DND-41 (cell line): Measurements from ENCODE around the gene CALML3.

ENCODE experiments used
- ATAC-seq: fragments of 200-7000 bp; cut with Tn5 transposase; 3 replicates; pipeline ENCODE4 v1.9.1; 2021; ENCODE audit warnings: low read depth; ENCODE audit not compliant: insufficient read depth
- DNase-seq: peaks from one replicate; pipeline ENCODE4 v3.0.0-alpha.2; 2020
- H2AFZ ChIP-seq: 2 replicates; pipeline ENCODE4 v1.6.0; 2012; ENCODE audit warnings: low read depth, low read length
- H3K27ac ChIP-seq: 2 replicates; pipeline ENCODE4 v1.5.1; 2012; ENCODE audit warnings: low read length, inconsistent platforms
- H3K27me3 ChIP-seq: fragments of 200-600 bp; sonication (generic); 2 replicates; pipeline ENCODE4 v1.6.0; 2012; ENCODE audit warnings: low read length, mild to moderate bottlenecking, inconsistent platforms; ENCODE audit not compliant: insufficient read depth, poor library complexity
- H3K36me3 ChIP-seq: 2 replicates; pipeline ENCODE4 v1.5.1; 2012; ENCODE audit warnings: low read length, inconsistent platforms; ENCODE audit not compliant: insufficient read depth
- H3K4me1 ChIP-seq: 2 replicates; pipeline ENCODE4 v1.5.1; 2012; ENCODE audit warnings: mild to moderate bottlenecking, low read length; ENCODE audit not compliant: insufficient read depth
- H3K4me2 ChIP-seq: 2 replicates; pipeline ENCODE4 v1.6.0; 2012; ENCODE audit warnings: mild to moderate bottlenecking, moderate library complexity, low read length, inconsistent platforms; ENCODE audit not compliant: insufficient read depth
- H3K4me3 ChIP-seq, 2 experiments: fragments of 200-600 bp in 1 of 2; shearing (Covaris generic) in 1 of 2; 2 replicates each; pipeline ENCODE4 v1.5.1; 2012 to 2016; ENCODE audit warnings: inconsistent platforms in 2 of 2, low read length in 2 of 2, mild to moderate bottlenecking in 2 of 2, low read depth in 1 of 2, moderate library complexity in 1 of 2
- H3K79me2 ChIP-seq: 2 replicates; pipeline ENCODE4 v1.6.0; 2012; ENCODE audit warnings: low read length, inconsistent platforms; ENCODE audit not compliant: insufficient read depth
- H3K9ac ChIP-seq: 2 replicates; pipeline ENCODE4 v1.6.0; 2012; ENCODE audit warnings: low read depth, mild to moderate bottlenecking, inconsistent platforms, low read length, moderate library complexity
- H3K9me3 ChIP-seq: 2 replicates; pipeline ENCODE4 v1.5.1; 2012; ENCODE audit warnings: low read length, moderate library complexity, mild to moderate bottlenecking, inconsistent platforms; ENCODE audit not compliant: insufficient read depth, severe bottlenecking
- H4K20me1 ChIP-seq: 2 replicates; pipeline ENCODE4 v1.6.0; 2012; ENCODE audit warnings: low read length; ENCODE audit not compliant: insufficient read depth
- EZH2 ChIP-seq: IDR thresholded peaks from 3 replicates; pipeline ENCODE4 v1.6.1; 2012; ENCODE audit warnings: borderline replicate concordance, low read depth, mild to moderate bottlenecking, moderate library complexity, low read length, inconsistent platforms; ENCODE audit not compliant: severe bottlenecking
- TF ChIP-seq, protein P1 (sequence below): IDR thresholded peaks from 2 replicates; pipeline ENCODE4 v1.5.1; 2012; ENCODE audit warnings: borderline replicate concordance, low read length, moderate library complexity, mild to moderate bottlenecking; ENCODE audit not compliant: poor library complexity, severe bottlenecking; ENCODE audit errors: extremely low read depth

The CALML3 gene

DNA sequence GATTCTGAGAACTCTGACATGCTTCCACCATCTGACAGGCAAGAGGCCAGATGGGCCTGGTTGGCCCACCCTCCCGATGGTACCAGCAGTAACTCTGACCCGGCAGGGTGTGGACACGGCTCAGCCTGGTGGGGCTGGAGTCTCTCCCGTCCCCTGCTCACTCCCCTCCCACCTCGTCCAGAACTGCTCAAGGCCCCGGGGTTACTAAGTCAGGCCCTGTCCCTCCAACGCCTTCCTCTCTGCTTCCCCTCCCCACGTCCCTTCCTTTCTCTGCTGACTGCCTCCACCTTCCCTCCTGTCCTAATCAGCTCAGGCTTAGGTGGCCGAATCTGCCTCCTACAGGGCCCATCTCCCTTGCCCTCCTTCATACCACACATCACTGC is 37.9 kb upstream of the CALML3 start:
- no peak overlapping the region for H3K27ac ChIP-seq
- no peak for ATAC-seq
- H3K36me3 ChIP-seq: no peaks in the 10 kb centered on the region
- DNase-seq: no peak
- no peaks in the 10 kb centered on the region for H3K9me3 ChIP-seq
- H3K9ac ChIP-seq: no peak overlapping the region
- H2AFZ ChIP-seq: no peak overlapping the region
- H3K4me1 ChIP-seq: no peaks in the 10 kb centered on the region
- TF ChIP-seq, protein P1, sequence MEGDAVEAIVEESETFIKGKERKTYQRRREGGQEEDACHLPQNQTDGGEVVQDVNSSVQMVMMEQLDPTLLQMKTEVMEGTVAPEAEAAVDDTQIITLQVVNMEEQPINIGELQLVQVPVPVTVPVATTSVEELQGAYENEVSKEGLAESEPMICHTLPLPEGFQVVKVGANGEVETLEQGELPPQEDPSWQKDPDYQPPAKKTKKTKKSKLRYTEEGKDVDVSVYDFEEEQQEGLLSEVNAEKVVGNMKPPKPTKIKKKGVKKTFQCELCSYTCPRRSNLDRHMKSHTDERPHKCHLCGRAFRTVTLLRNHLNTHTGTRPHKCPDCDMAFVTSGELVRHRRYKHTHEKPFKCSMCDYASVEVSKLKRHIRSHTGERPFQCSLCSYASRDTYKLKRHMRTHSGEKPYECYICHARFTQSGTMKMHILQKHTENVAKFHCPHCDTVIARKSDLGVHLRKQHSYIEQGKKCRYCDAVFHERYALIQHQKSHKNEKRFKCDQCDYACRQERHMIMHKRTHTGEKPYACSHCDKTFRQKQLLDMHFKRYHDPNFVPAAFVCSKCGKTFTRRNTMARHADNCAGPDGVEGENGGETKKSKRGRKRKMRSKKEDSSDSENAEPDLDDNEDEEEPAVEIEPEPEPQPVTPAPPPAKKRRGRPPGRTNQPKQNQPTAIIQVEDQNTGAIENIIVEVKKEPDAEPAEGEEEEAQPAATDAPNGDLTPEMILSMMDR: no peak
- no peak for TF ChIP-seq EZH2
- H3K4me2 ChIP-seq: no peak overlapping the region
- no peaks in the 10 kb centered on the region for H4K20me1 ChIP-seq
- peaks cover 2% of the 10 kb centered on the region for H3K27me3 ChIP-seq
- H3K79me2 ChIP-seq: no peaks in the 10 kb centered on the region
- H3K4me3 ChIP-seq: no peak overlapping the region

DNA sequence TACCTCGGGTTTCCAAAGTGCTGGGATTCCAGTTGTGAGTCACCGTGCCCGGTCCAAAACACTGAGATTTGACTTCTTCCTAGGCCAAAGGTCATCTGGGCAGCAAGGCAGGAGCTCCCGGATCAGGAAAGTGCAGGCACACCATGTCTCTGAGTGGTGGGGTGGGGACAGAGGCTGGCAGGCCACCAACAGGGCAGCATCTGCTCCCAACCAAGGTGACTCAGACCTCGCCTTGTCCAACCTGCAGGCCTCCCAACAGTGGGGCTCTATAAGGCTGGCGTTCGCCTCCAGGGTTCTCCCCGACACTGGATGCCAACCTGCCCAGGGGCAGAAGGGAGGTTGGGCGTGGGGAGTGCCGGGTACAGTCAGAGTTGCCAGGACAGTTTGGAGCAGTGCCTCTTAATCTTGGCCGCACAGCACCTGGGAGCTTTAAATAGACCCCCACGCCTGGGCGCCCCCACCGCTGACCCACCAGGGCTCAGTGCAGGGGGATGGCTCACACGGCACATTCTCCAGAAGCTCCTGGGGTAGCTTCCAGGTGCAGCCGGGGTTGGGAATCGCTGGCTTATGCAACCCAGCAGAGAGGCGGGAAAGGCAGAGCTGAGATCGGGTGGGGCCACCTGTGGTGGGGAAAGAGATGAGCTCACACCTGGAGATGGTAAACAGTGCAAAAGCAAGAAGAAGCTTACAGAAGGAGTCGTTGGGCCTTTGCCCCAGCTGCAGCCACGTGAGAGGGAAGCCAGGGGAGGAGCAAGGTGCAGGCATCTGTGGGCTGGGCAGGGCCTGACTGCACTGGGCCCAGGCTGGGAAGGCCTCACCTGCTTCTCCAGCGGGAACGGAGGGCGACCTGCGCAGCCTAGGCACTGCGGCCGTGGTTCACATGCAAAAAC is 36.2 kb upstream of the CALML3 start:
- TF ChIP-seq, protein P1: no peak
- no peak for TF ChIP-seq EZH2
- Histone ChIP-seq H3K79me2 (no peaks in the 10 kb centered on the region), H3K4me2 (no peak overlapping the region), H3K27me3 (peaks cover 2% of the 10 kb centered on the region), H3K4me3 (no peak overlapping the region), H2AFZ (no peak overlapping the region), H3K4me1 (no peaks in the 10 kb centered on the region), H3K36me3 (no peaks in the 10 kb centered on the region), H3K9me3 (no peaks in the 10 kb centered on the region), H4K20me1 (no peaks in the 10 kb centered on the region), H3K27ac (no peak overlapping the region), H3K9ac (no peak overlapping the region)
- no peak for ATAC-seq
- no peak for DNase-seq

DNA sequence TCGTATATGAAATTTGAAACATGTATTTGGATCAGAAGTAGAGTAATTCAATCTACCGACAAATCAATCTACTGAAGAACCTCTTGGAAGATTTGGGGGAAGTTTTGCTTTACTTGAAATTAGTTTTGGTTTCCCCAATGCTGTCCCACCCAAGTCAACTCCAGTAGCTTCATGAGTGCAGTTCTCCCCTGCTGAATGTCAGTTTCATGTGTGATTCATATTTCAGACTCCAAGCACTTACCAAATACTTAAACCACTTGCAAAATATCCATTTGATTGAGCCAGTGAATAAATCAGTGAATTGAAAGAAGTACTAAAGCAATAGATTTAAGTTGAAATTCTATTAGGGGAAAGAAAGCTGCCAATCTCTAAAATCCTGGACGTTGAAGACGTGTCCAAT is 34.7 kb upstream of the CALML3 start:
- Histone ChIP-seq H3K9ac (no peak overlapping the region), H3K27ac (no peak overlapping the region), H2AFZ (no peak overlapping the region), H3K79me2 (no peaks in the 10 kb centered on the region), H3K27me3 (peaks cover 2% of the 10 kb centered on the region), H3K4me3 (no peak overlapping the region), H4K20me1 (no peaks in the 10 kb centered on the region), H3K36me3 (no peaks in the 10 kb centered on the region), H3K4me1 (no peaks in the 10 kb centered on the region), H3K9me3 (no peaks in the 10 kb centered on the region), H3K4me2 (no peak overlapping the region)
- TF ChIP-seq, protein P1: no peak
- no peak for TF ChIP-seq EZH2
- no peak for ATAC-seq
- DNase-seq: no peak
